HG03064 (cell line): ENCODE results near the gene ARID1A.
"Not testable (repeated sequence)": the region's sequence is repeated elsewhere in the genome, so short reads cannot be mapped to it uniquely, and the experiment has no call there.

Experiments
- ATAC-seq: cut with Tn5 transposase; IDR thresholded peaks from one replicate; pipeline ENCODE4 v1.9.1; 2021; ENCODE audit warnings: low read depth; ENCODE audit not compliant: unreplicated experiment

The ARID1A gene

DNA sequence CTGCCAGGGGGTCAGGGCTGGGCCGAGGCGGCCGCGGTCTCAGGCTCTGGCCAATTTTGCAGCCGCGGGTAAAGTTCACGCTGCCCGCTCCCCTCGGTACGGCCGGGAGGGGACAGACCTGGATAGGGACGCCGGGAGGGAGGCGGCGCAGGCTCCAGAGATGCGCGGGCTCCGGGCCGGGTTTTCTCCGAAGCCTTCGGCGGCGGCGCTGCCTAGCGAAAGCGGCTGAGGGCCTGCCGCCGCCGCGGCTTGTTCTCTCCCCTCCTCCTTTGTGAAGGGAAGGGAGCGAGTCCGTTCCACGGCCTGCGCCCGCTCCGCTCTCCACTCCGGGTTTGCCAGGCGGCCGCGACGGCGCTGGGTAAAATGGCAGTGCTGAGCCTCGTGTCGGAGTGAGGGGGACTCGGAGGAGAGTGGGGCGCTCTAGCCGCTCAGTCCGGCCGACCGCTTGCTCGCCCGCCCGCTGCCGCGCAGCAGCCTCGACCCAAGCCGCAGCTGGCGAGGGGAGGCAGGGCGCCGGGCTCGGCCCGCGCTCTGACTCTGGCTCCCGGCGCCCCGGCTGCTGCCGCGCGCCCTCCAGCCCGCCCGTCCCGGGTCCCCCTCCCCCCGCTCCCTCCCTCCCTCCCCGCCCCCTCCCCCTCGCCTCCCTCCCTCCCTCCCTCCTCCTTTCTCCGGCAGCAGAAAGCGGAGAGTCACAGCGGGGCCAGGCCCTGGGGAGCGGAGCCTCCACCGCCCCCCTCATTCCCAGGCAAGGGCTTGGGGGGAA is at the start of gene ARID1A:
Gene ARID1A (plus strand): TSS at position 660 of the 763 bp plus-strand sequence. CDS start 389 bp downstream, outside the sequence.
- peak; percentile 33 for ATAC-seq

DNA sequence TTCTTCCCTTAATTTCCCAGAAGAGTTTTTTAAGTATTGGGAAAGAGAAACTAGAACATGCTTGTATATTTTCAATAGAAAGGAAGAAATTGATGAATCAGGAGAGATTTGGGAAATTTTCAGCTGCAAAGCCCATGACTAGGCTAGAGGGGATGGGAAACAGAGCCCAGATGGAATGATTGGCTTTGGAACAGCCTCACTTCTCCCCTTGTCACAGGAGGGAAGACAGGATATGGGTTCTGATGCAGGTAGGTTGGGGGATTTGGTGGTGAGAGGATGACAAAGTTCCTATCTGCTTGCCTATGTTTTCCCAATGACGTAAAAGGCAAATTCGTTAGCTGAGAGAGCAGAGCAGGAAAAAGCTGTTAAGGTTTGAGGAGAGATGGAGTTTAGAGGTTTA is 31.0 kb upstream of the ARID1A start:
- no peak for ATAC-seq

DNA sequence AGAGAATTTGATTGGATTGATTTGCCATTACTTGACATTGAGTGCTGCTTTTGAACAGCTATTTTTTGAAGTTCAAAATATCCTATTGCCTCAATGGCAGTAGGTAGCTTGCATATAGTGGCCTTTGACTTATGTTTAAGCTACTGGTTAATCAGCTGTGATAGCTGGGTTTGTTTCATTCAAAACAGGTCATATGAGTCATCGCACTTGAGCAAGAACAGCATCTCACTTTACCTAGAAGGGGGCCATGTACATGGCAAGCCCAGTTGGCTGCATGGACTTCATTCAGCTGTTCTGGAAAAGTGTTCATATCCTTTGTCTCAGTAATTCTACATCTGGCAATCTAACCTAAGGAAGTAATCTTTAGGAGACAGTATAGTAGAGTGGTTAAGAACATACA is 29.0 kb upstream of the ARID1A start:
- ATAC-seq = no peak

DNA sequence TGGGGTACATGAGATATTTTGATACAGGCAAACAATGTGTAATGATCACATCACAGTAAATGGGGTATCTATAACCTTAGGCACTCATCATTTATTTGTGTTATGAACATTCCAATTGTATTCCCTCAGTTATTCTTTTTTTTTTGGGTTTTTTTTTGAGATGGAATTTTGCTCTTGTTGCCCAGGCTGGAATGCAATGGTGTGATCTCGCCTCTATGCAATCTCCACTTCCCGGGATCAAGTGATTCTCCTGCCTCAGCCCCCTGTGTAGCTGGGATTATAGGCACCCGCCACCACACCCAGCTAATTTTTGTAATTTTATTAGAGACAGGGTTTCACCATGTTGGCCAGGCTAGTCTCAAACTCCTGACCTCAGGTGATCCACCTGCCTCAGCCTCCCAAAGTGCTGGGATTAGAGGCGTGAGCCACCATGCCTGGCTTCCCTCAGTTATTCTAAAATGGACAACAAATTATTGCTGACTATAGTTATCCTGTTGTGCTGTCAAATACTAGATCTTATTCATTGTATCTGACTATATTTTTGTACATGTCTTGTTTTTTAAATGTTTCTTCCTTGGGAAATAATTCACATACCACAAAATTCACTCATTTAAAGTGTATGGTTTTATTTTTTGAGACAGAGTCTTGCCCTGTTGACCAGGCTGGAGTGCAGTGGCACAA is 27.6 kb upstream of the ARID1A start:
- ATAC-seq = not testable (repeated sequence)

DNA sequence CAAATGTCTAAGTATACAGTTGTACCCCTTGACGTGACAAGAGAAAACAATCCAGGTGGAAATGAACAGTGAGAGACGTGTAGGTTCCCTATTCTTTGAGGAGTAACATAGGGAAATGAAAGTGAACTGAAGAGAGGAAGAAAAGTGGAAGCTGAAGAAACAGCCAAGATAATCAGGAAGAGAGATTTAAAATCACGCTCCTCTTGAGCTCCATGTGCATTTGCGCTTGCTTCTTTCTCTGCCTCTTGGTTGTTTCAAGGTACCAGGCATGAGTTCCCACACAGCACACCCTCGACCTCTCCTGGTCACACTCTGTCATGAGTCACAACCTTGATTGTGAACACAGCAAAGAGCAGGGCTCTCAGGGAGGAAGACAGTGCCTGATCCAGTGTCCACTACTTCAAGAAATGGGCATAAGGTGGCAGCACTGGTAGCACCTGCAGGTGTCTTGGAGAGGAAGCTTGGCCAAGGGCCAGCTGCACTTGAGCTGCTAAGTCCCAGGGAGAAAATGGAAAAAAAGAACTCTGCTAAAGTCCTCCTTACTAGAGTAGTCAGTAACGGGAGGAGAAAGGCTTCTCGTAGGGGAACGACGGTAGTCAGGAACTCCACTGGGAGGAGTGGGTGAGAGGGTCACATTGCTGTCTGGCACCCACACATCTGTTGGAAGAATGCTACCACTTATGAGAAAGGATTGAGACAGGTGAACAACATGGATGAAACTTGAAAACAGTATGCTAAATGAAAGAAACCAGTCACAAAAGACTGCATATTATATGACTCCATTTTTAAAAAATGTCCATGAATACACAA is 18.3 kb upstream of the ARID1A start:
- no peak for ATAC-seq

DNA sequence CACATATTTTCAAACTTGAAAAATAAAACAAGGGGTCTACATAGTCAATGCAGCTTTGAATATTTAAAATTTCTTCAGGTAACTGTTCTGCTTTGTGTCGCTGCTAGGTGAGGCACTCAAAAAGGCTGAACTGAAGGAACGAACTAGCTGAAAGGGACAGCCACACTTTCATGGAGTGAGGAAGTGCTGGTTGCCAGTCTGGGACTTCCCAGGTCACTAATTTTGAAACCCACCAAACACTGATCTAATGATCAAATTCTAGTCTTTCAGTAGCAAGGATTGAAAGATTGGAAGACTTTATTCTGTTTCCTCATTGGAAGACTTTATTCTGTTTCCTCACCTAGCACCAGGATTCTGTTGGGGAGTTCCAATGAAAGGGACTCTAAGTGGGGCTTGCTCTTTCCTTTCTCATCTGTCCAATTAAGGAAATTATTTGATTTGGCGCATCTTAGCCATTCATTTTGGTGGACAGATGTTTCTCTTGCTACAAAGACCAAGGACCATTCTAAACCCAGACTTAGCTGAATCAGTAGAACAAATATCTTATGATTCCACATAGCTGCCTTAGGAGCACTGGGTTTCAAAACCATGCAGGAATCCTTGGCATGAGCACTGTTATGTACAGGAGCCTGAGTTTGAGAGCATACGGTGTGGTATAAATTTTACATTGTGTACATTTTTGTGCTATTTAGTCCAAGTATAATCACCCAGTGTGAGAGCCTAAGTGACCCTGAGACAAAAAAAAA is 10.9 kb upstream of the ARID1A start:
- ATAC-seq = no peak

DNA sequence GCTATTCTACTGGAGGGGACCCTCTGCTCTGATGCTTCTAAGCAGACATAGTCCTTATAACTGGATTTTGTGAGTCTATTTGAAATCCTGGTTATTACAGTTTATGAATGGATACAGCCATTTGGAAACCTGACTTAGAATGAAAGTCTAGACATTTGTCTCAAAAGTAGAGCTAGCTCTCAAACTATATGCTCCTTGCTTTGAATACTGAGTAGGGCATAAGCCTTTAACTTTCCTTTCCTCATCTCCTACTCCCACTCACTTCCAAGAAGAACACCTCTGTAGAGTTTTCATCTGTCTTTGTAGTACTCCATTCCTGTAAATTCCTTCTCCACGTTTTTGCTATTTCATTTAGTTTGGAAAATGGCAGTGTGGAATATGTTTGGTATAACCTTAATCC is 9.0 kb upstream of the ARID1A start:
- ATAC-seq = no peak

- no peak for ATAC-seq
Measured at GRCh38 chr1:26689504-26689903, 6.3 kb upstream of the ARID1A start.

DNA sequence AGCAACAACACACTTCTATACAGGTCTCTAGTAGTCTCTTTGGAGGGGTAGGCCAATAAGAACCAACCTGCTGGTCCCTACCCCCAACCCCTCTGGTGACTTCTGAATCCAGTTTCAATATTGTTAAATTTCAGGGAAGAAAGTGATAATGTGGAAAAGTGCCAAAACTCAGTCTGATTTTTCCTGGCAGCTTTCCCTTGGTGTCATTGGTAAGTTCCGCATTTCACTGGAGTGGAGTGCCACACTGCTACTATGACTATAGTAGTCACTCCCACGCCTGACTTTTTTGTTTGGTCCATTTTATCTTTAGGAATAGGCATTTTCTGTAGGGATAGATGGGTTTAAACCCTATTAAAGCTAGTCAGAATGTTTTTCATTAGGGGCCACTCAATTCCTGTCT is 5.7 kb upstream of the ARID1A start:
- ATAC-seq = no peak

DNA sequence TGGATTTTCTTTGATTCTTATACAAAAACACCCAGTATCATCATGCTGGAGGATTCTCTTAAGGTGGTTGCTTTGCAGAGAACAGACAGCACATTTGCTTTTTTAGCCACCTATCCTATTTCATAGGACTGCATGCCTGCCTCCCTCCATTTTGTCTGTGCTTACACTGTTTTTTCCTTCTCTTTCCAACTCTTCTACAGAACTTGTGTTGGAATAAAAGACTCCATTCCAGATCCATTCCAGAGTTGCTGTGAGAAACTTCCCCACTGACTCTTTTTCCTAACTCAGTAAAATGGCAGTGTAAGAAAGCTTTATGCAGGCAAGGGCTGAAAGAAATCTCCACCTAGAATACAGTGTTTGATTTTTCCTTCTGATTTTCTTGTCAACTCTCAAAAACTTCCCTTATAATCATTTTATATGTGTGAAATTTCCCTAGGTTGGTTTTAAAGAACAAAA is 5.2 kb upstream of the ARID1A start:
- ATAC-seq = no peak

DNA sequence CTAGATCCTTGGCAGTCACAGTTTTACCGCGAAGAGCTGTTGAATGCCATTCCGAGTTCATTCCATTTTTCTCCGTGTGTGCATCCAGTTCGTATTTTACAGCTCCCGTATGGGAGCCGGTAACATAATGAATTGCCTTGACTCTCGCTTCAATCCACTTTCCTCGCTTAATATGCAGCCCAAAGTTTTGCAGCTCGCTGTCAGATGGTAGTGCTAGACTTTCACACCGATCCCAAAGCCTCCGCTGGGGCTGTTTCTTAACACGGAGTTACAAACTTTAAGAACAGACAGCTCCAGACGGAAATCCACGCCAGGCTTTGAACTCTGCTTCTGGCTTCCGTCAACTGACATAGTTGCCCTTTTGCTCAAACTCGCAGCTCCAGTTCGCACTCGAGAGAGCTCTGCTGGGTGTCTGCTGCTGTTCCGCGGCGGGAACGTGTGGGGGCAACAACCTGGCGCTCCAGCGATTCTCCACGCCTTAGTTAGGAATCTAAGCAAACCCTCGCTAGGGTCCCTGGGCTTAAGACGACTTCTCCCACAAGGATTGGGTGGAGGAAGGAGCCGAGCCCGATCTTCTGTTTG is 3.5 kb upstream of the ARID1A start:
- ATAC-seq = no peak

DNA sequence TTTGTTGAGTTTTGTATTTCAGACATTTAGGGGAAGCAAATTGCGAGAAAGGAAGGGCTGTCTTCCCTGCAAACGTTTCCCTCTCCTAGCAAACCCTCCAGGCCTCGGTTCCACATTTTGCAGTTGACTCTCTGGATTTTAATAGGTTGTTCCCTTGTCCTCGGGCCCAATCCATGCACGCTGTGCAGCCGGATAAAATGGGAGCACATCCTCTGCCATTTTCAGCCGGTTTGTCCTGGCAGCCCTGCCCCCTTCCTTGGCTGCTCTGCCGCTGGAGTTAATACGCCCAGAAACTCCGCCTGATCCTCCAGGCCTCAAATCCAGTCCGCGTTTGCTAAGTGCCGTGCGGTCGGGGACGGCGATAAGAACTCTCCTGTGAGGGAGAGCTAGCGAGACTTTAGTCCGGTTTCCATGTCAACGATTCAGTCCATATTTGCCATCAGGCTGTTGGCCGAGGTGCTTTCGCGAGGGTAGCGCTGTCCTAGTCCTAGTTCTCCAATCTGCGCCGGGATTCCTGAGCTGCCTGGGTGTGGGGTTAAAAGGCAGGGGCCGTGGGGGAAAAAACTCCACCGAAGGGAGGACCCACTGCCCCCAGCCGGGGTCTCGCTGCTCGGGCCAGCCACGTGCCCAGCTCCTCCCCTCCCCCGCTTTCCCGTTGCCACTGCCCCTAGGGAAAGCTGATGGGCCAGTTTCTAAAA is 2.9 kb upstream of the ARID1A start:
- ATAC-seq = no peak

- ATAC-seq = no peak
Measured at GRCh38 chr1:26693599-26694572, 1.9 kb upstream of the ARID1A start.

DNA sequence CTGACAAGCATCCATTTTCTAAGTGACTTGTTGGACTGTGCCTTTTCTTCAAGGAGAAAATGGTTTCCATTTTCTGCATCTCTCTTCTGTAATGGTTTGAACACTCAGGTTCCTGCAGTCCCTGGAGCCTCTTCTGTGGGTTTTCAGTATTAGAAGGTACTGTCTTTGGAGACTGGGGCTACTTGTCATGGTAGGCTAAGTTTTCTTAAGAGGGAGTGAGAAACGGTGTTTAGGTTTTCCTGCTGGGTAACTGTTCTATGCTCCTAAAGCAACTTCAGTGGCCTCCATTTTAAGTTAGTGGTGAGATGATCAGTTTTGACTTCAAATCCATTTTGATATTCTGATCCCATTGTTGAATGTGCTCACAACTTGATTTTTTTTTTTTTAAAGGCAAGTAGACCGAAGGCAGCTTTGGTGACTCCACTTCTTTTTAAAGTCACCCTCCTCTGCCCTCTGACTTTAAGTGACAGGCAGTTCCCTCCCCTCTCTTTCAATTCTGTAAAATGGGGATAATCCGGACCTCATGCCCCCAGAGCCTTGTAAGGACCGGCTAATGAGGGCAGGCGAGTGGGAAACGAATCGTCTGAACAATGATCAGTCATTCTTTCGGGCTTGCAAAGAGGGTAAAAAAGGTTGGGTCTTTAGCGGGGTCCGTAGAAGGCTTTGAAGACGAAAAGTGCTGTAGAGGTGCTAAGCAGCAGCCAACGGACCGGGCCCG is 1.0 kb upstream of the ARID1A start:
- ATAC-seq = no peak

DNA sequence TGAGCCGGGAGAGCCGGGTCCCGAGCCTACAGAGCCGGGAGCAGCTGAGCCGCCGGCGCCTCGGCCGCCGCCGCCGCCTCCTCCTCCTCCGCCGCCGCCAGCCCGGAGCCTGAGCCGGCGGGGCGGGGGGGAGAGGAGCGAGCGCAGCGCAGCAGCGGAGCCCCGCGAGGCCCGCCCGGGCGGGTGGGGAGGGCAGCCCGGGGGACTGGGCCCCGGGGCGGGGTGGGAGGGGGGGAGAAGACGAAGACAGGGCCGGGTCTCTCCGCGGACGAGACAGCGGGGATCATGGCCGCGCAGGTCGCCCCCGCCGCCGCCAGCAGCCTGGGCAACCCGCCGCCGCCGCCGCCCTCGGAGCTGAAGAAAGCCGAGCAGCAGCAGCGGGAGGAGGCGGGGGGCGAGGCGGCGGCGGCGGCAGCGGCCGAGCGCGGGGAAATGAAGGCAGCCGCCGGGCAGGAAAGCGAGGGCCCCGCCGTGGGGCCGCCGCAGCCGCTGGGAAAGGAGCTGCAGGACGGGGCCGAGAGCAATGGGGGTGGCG is 371 bp downstream of the ARID1A start:
- ATAC-seq = no peak

- no peak for ATAC-seq
Measured at GRCh38 chr1:26696654-26697430, 1.0 kb downstream of the ARID1A start.
